IPS-18c (cell line): ENCODE results near the gene PHLDB2.

Experiments
- H3K4me3 ChIP-seq: 2 replicates; pipeline ENCODE4 v1.7.0; 2013; ENCODE audit warnings: low read depth, mild to moderate bottlenecking, low read length, moderate library complexity; ENCODE audit not compliant: insufficient read depth
- H3K9me3 ChIP-seq: one replicate; pipeline ENCODE4 v1.6.1; 2013; ENCODE audit warnings: mild to moderate bottlenecking, low read length, moderate library complexity; ENCODE audit not compliant: control insufficient read depth, insufficient read depth

Gene PHLDB2

GRCh38 chr3:111989061-111989678, 130.1 kb downstream of the PHLDB2 start:
- Histone ChIP-seq H3K4me3 (no peak overlapping the region), H3K9me3 (no peaks in the 10 kb centered on the region)

GRCh38 chr3:111993038-111993437, 134.0 kb downstream of the PHLDB2 start:
- Histone ChIP-seq H3K9me3 (no peaks in the 10 kb centered on the region), H3K4me3 (no peak overlapping the region)

GRCh38 chr3:111998636-111999483, 139.8 kb downstream of the PHLDB2 start, which contains the start of gene TAGLN3:
Gene TAGLN3 (plus strand): TSS chr3:111998922. CDS start chr3:111999423, 501 bp downstream.
- Histone ChIP-seq H3K4me3 (peak within 1 kb of the TSS; percentile 72), H3K9me3 (no peaks in the 10 kb centered on the region)

GRCh38 chr3:111999484-112000324, 140.6 kb downstream of the PHLDB2 start:
- Histone ChIP-seq H3K4me3 (peak overlapping the region; percentile 72), H3K9me3 (no peaks in the 10 kb centered on the region)

- no peaks in the 10 kb centered on the region for H3K9me3 ChIP-seq
- peak overlapping the region; percentile 72; the same call in 1 of the 2 replicates for H3K4me3 ChIP-seq
These were observed 141.3 kb downstream of the PHLDB2 start for GRCh38 chr3:112000367-112000771.

- Histone ChIP-seq H3K9me3 (no peaks in the 10 kb centered on the region), H3K4me3 (no peak overlapping the region)
These were observed 141.9 kb downstream of the PHLDB2 start for GRCh38 chr3:112000966-112001365.

GRCh38 chr3:112001526-112001925, 142.5 kb downstream of the PHLDB2 start:
- H3K9me3 ChIP-seq, result no peaks in the 10 kb centered on the region
- H3K4me3 ChIP-seq, result no peak overlapping the region

- no peak overlapping the region for H3K4me3 ChIP-seq
- H3K9me3 ChIP-seq, result no peaks in the 10 kb centered on the region
These were observed 143.3 kb downstream of the PHLDB2 start for GRCh38 chr3:112002096-112002971.

- Histone ChIP-seq H3K4me3 (no peak overlapping the region), H3K9me3 (no peaks in the 10 kb centered on the region)
These were observed 144.4 kb downstream of the PHLDB2 start for GRCh38 chr3:112003321-112004080.

- Histone ChIP-seq H3K4me3 (no peak overlapping the region), H3K9me3 (no peaks in the 10 kb centered on the region)
These were observed 145.1 kb downstream of the PHLDB2 start for GRCh38 chr3:112004187-112004586.

GRCh38 chr3:112004669-112005068, 145.6 kb downstream of the PHLDB2 start:
- Histone ChIP-seq H3K4me3 (no peak overlapping the region), H3K9me3 (no peaks in the 10 kb centered on the region)

GRCh38 chr3:112005091-112005672, 146.1 kb downstream of the PHLDB2 start:
- Histone ChIP-seq H3K4me3 (no peak overlapping the region), H3K9me3 (no peaks in the 10 kb centered on the region)

- no peak overlapping the region for H3K4me3 ChIP-seq
- H3K9me3 ChIP-seq, result no peaks in the 10 kb centered on the region
These were observed 148.6 kb downstream of the PHLDB2 start for GRCh38 chr3:112007633-112008032.

GRCh38 chr3:112009670-112010069, 150.6 kb downstream of the PHLDB2 start:
- no peak overlapping the region for H3K4me3 ChIP-seq
- no peaks in the 10 kb centered on the region for H3K9me3 ChIP-seq

- H3K9me3 ChIP-seq, result no peaks in the 10 kb centered on the region
- no peak overlapping the region for H3K4me3 ChIP-seq
These were observed 151.6 kb downstream of the PHLDB2 start for GRCh38 chr3:112010636-112011035.
